HG03575 (cell line): ENCODE data around the gene PPP1R3G.
"Not testable (repeated sequence)": the region's sequence is repeated elsewhere in the genome, so short reads cannot be mapped to it uniquely, and the experiment has no call there.

Source experiments
- ATAC-seq: cut with Tn5 transposase; IDR thresholded peaks from one replicate; pipeline ENCODE4 v1.9.1; 2021; ENCODE audit not compliant: unreplicated experiment, insufficient number of reproducible peaks, low FRiP score; ENCODE audit errors: extremely low read depth

Gene PPP1R3G

GRCh38 chr6:5084781-5085647 lies at the start of gene PPP1R3G:
Gene PPP1R3G (plus strand): TSS chr6:5085341. CDS start chr6:5085486, 145 bp downstream.
- ATAC-seq = no peak

- no peak for ATAC-seq
Observed at GRCh38 chr6:5036269-5036668, 48.9 kb upstream of the PPP1R3G start.

- no peak for ATAC-seq
Observed at GRCh38 chr6:5041955-5042354, 43.2 kb upstream of the PPP1R3G start.

GRCh38 chr6:5042436-5042835 lies 42.7 kb upstream of the PPP1R3G start:
- no peak for ATAC-seq

- no peak for ATAC-seq
Observed at GRCh38 chr6:5044866-5045265, 40.3 kb upstream of the PPP1R3G start.

- no peak for ATAC-seq
Observed at GRCh38 chr6:5045416-5045815, 39.7 kb upstream of the PPP1R3G start.

GRCh38 chr6:5046430-5046829 lies 38.7 kb upstream of the PPP1R3G start:
- ATAC-seq = no peak

GRCh38 chr6:5050009-5050408 lies 35.1 kb upstream of the PPP1R3G start:
- ATAC-seq = no peak

GRCh38 chr6:5051394-5051793 lies 33.7 kb upstream of the PPP1R3G start:
- ATAC-seq = no peak

- ATAC-seq = no peak
Observed at GRCh38 chr6:5053038-5053437, 32.1 kb upstream of the PPP1R3G start.

- ATAC-seq = no peak
Observed at GRCh38 chr6:5053864-5054244, 31.3 kb upstream of the PPP1R3G start.

GRCh38 chr6:5054245-5054873 lies 30.8 kb upstream of the PPP1R3G start:
- ATAC-seq = no peak

GRCh38 chr6:5055118-5055517 lies 30.0 kb upstream of the PPP1R3G start:
- no peak for ATAC-seq

- no peak for ATAC-seq
Observed at GRCh38 chr6:5058254-5058653, 26.9 kb upstream of the PPP1R3G start.

- no peak for ATAC-seq
Observed at GRCh38 chr6:5059036-5059896, 25.9 kb upstream of the PPP1R3G start.

- not testable (repeated sequence) for ATAC-seq
Observed at GRCh38 chr6:5060439-5060838, 24.7 kb upstream of the PPP1R3G start.

GRCh38 chr6:5061152-5061551 lies 24.0 kb upstream of the PPP1R3G start:
- ATAC-seq = no peak

- no peak for ATAC-seq
Observed at GRCh38 chr6:5063617-5064016, 21.5 kb upstream of the PPP1R3G start.

GRCh38 chr6:5066456-5067093 lies 18.6 kb upstream of the PPP1R3G start:
- no peak for ATAC-seq
